Epithelial cell of proximal tubule (primary cell): ENCODE data around the gene MAGED4. TPM values are rescaled to one million over a fixed set of nuclear protein-coding genes. Genes with fewer than 3 reads are reported as not detected.
"Not testable (repeated sequence)": the region's sequence is repeated elsewhere in the genome, so short reads cannot be mapped to it uniquely, and the experiment has no call there.

Experiments
- DNase-seq: peaks from one replicate; pipeline ENCODE4 v3.0.0-alpha.2; 2011; ENCODE audit warnings: low read depth
- H3K4me3 ChIP-seq: 2 replicates; pipeline ENCODE4 v1.5.1; 2011; ENCODE audit warnings: low read depth, mild to moderate bottlenecking, low read length
- CTCF ChIP-seq: conservative IDR thresholded peaks from 2 replicates; pipeline ENCODE4 v1.5.1; 2012; ENCODE audit warnings: low read depth, mild to moderate bottlenecking, low read length
- total RNA-seq: library from RNA; depleted of rRNA; stranded (reverse); fragments of >200 nt; gene quantifications from 2 replicates; pipeline ENCODE4 v1.2.3, GENCODE V29; 2015

MAGED4 gene, protein sequence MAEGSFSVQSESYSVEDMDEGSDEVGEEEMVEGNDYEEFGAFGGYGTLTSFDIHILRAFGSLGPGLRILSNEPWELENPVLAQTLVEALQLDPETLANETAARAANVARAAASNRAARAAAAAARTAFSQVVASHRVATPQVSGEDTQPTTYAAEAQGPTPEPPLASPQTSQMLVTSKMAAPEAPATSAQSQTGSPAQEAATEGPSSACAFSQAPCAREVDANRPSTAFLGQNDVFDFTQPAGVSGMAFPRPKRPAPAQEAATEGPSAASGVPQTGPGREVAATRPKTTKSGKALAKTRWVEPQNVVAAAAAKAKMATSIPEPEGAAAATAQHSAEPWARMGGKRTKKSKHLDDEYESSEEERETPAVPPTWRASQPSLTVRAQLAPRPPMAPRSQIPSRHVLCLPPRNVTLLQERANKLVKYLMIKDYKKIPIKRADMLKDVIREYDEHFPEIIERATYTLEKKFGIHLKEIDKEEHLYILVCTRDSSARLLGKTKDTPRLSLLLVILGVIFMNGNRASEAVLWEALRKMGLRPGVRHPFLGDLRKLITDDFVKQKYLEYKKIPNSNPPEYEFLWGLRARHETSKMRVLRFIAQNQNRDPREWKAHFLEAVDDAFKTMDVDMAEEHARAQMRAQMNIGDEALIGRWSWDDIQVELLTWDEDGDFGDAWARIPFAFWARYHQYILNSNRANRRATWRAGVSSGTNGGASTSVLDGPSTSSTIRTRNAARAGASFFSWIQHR
- 13.2 and 76.4 TPM in 2 replicates for total RNA-seq

DNA sequence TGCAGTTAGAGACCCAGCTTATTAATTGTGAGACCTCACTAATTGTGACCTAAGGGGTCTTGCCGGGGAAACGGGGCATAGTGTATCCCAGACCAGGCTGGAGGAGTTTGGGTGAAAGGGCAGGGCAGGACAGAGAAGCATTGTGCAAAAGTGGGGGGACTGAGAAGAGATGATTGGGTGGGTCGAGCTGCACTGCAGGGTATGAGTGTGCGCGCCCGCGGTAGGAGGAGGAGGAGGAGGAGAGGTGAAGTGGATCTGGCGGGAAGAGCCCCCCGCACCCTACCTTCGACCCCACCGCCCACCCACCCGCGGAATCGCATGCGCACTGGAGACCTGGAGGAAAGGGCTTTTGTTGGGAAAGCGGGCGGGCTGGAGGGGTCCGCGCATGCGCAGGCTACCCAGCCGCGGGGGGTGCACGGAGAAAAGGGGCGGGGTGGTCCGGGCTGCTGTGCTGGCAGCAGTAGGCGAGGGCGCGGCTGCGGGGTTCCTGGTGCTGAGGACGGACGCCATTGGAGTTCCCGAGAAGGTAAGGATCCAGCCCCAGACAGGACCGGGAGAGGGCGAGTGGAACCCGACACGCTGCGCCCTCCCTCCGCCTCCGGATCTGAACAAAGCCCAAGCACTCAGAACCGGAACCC, at the start of gene MAGED4:
MAGED4 (plus strand) TSS at position 449 of the 638 bp plus-strand sequence. CDS start 1,035 bp downstream, outside the sequence.
- not testable (repeated sequence) for DNase-seq, H3K4me3 ChIP-seq

- TF ChIP-seq CTCF = no peak
Measured at GRCh38 chrX:52138830-52139544, 45.7 kb upstream of the MAGED4 start.

GRCh38 chrX:52139545-52139895, 45.2 kb upstream of the MAGED4 start:
- no peak for TF ChIP-seq CTCF
- no peak overlapping the region for H3K4me3 ChIP-seq
- DNase-seq = no peak

More at GRCh38 chrX:52138830-52139544, 45.7 kb upstream of the MAGED4 start:
- no peak for DNase-seq
- H3K4me3 ChIP-seq = no peak overlapping the region

DNA sequence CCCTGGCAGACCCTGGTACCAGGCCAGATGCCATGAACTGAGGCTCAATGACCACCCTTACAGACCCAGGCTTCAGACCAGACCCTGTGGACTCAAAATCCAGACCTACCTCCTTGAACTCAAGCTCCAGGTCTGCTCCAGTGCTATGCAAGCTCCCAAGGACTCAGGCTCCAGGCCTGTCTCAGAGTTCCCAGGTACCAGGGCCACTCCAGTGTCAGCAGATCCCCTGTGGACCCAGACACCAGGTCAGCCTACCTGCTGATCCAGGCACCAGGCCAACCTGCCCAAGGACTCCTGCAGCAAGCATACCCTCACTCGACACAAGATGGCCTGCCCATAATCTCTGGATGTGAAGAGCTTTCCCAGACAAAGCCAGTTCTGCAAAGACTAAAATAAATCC, 44.7 kb upstream of the MAGED4 start:
- no peak for DNase-seq
- H3K4me3 ChIP-seq = no peak overlapping the region
- TF ChIP-seq CTCF = no peak

GRCh38 chrX:52150667-52151066, 34.0 kb upstream of the MAGED4 start:
- not testable (repeated sequence) for H3K4me3 ChIP-seq, DNase-seq

DNA sequence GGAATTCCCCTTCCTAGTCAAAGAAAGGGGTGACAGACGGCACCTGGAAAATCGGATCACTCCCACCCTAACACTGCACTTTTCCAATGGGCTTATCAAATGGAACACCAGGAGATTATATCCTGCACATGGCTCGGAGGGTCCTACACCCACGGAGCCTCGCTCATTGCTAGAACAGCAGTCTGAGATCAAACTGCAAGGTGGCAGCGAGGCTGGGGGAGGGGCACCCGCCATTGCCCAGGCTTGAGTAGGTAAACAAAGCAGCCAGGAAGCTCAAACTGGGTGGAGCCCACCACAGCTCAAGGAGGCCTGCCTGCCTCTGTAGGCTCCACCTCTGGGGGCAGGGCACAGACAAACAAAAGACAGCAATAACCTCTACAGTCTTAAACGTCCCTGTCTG, 24.5 kb upstream of the MAGED4 start:
- H3K4me3 ChIP-seq, DNase-seq: not testable (repeated sequence)

DNA sequence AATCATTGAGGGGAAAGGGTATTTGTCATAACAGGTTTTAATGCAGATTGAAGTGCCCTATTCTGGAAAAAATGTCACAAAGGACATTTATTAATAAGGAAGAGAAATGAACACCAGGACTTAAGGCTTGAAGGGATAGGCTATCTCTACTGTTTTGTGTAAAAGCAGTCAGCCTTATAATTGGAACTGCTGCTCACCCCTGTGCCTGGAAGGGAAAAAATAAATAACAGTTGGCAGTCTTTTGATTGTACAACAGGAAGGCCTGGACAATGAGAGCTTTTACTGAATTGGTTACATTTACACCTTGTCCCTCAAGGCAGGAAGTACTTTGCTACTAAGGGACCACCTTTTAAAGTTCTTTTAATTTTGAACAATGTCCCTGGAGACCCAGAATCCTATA, 17.8 kb upstream of the MAGED4 start:
- DNase-seq = no peak
- TF ChIP-seq CTCF = no peak
- no peak overlapping the region for H3K4me3 ChIP-seq

GRCh38 chrX:52171055-52171454, 13.6 kb upstream of the MAGED4 start:
- not testable (repeated sequence) for DNase-seq

DNA sequence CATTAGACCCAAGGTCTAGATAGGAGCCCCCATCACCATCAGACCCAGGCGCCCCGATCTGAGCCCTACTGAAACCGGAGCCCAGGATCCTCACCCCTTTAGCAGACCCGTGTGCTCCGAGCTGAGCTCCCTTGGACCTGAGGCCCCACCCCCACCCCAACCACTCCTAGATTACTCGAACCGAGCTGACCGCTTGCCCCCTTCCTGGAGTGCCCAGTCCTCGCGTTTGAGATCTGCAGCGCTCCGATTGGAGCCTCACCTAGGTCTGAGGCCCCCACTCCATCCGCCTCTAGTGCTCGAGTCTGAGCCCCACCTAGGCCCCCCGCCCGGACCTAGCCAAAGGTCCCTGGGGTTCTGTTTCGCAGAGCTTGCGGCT, 378 bp downstream of the MAGED4 start:
- not testable (repeated sequence) for DNase-seq, H3K4me3 ChIP-seq

More at GRCh38 chrX:52171055-52171454, 13.6 kb upstream of the MAGED4 start:
- H3K4me3 ChIP-seq = not testable (repeated sequence)

- DNase-seq, H3K4me3 ChIP-seq: not testable (repeated sequence)
Measured at GRCh38 chrX:52211405-52211804, 26.7 kb downstream of the MAGED4 start.
